ENCODE data around the gene FSTL5. TPM values are rescaled to one million over a fixed set of nuclear protein-coding genes. Genes with fewer than 3 reads are reported as not detected.

Gene FSTL5
- total RNA-seq, 1 experiment from 2014 or later, result not detected

DNA sequence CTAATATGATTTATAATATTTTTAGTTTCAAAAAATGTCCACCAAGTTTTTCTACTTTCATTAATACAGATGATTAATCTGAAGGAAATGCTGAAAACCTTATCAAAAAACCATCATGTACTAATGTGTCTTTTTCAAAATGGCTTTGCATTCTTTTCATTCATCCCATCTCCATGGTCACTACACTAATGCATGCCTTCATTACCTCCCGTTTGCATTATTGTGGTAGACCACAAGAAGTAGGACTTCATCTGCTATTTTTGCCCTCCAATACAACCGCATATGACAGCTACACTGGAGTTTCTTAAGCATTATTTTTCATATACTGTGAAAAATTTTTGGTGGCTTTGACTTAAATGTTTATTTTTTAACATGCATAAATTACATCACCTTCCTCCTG is 37.9 kb upstream of the FSTL5 start:
- RAD21 ChIA-PET (ENCODE audit: low non-redundant PET in 1 of 2, low total read pairs in 2 of 2, uncharacterized antibody in 2 of 2, unreplicated experiment in 2 of 2), result no interaction called here
- no peaks in the 10 kb centered on the region for H3K36me3 ChIP-seq (ENCODE audit: control insufficient read depth in 1 of 2, insufficient read depth in 2 of 2, low read length in 2 of 2)
- CTCF ChIA-PET, result no interaction called here
- no peak overlapping the region for H3K9ac ChIP-seq (ENCODE audit: low read length)
- no peaks in the 10 kb centered on the region; the same call in 1 of the 2 replicates for H3K9me2 ChIP-seq (ENCODE audit: insufficient read depth)
- H3K4me3 ChIP-seq (replicated peaks in 1 of 2; ENCODE audit: low read depth in 1 of 2, low read length in 2 of 2), result no peak overlapping the region
- POLR2A ChIA-PET, result no interaction called here
- TF ChIP-seq SP1 (IDR thresholded peaks at IDR 0.05; ENCODE audit: low read depth), result no peak
- no peak for TF ChIP-seq ZFX (IDR thresholded peaks at IDR 0.05)
- TF ChIP-seq, protein P1, sequence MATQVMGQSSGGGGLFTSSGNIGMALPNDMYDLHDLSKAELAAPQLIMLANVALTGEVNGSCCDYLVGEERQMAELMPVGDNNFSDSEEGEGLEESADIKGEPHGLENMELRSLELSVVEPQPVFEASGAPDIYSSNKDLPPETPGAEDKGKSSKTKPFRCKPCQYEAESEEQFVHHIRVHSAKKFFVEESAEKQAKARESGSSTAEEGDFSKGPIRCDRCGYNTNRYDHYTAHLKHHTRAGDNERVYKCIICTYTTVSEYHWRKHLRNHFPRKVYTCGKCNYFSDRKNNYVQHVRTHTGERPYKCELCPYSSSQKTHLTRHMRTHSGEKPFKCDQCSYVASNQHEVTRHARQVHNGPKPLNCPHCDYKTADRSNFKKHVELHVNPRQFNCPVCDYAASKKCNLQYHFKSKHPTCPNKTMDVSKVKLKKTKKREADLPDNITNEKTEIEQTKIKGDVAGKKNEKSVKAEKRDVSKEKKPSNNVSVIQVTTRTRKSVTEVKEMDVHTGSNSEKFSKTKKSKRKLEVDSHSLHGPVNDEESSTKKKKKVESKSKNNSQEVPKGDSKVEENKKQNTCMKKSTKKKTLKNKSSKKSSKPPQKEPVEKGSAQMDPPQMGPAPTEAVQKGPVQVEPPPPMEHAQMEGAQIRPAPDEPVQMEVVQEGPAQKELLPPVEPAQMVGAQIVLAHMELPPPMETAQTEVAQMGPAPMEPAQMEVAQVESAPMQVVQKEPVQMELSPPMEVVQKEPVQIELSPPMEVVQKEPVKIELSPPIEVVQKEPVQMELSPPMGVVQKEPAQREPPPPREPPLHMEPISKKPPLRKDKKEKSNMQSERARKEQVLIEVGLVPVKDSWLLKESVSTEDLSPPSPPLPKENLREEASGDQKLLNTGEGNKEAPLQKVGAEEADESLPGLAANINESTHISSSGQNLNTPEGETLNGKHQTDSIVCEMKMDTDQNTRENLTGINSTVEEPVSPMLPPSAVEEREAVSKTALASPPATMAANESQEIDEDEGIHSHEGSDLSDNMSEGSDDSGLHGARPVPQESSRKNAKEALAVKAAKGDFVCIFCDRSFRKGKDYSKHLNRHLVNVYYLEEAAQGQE (IDR thresholded peaks at IDR 0.05; ENCODE audit: low read depth), result no peak
- no peak for TF ChIP-seq SIN3A (IDR thresholded peaks at IDR 0.05; ENCODE audit: low read depth)
- BruUV-seq (replicated peaks), result no TSS peak
- no peaks in the 10 kb centered on the region for H3K27me3 ChIP-seq (ENCODE audit: insufficient read depth, low read length)
- intact Hi-C loops (cut with micrococcal nuclease), result no loop called here
- no peaks in the 10 kb centered on the region for H3K79me2 ChIP-seq (ENCODE audit: insufficient read depth, low read length)
- H2AFZ ChIP-seq (ENCODE audit: low read depth, low read length, poor library complexity, severe bottlenecking), result no peak overlapping the region
- H3K4me1 ChIP-seq (ENCODE audit: control insufficient read depth in 1 of 2, insufficient read depth in 2 of 2, low read length in 2 of 2), result no peaks in the 10 kb centered on the region
- no peak for DNase-seq (ENCODE audit: low read depth, low spot score)
- ATAC-seq, result no peak
- no peaks in the 10 kb centered on the region for H4K20me1 ChIP-seq (ENCODE audit: insufficient read depth)
- H3K4me2 ChIP-seq (ENCODE audit: low read length), result no peak overlapping the region
- H3K9me3 ChIP-seq (ENCODE audit: control insufficient read depth in 1 of 2, insufficient read depth in 1 of 2, low read depth in 1 of 2, low read length in 2 of 2), result no peaks in the 10 kb centered on the region
- H3K27ac ChIP-seq (ENCODE audit: low read depth, low read length), result no peak overlapping the region

DNA sequence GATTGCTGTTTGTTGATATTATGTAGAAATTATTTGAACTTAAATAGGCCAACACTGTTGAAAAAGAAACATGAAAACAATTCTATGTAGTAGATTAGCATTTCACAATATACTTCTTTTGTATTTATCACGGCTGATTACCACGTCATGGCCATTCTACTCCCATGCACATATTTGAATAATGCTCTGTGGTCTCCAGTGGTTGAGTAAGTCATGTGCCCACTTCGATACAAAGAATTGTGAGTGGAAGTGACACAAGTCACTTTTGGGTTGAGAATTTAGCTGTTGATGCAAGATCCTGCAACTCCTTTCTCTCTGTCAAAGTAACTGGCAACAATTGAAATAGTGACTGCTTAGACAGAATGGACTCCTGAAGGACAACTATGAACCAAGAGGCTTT is 6.7 kb upstream of the FSTL5 start:
- ATAC-seq (no peak), DNase-seq (ENCODE audit: low read depth, low spot score) (no peak)
- Histone ChIP-seq H4K20me1 (ENCODE audit: insufficient read depth) (no peaks in the 10 kb centered on the region), H3K36me3 (ENCODE audit: control insufficient read depth in 1 of 2, insufficient read depth in 2 of 2, low read length in 2 of 2) (no peaks in the 10 kb centered on the region), H3K9ac (ENCODE audit: low read length) (no peak overlapping the region), H3K4me1 (ENCODE audit: control insufficient read depth in 1 of 2, insufficient read depth in 2 of 2, low read length in 2 of 2) (peaks cover 0 to 3% of the 10 kb centered on the region in 2 experiments; a peak in 2 of 4 replicates), H3K27ac (ENCODE audit: low read depth, low read length) (no peak overlapping the region), H3K9me2 (ENCODE audit: insufficient read depth) (no peaks in the 10 kb centered on the region), H3K4me2 (ENCODE audit: low read length) (no peak overlapping the region), H3K79me2 (ENCODE audit: insufficient read depth, low read length) (no peaks in the 10 kb centered on the region), H3K4me3 (replicated peaks in 1 of 2; ENCODE audit: low read depth in 1 of 2, low read length in 2 of 2) (no peak overlapping the region), H3K27me3 (ENCODE audit: insufficient read depth, low read length) (no peaks in the 10 kb centered on the region), H2AFZ (ENCODE audit: low read depth, low read length, poor library complexity, severe bottlenecking) (no peak overlapping the region), H3K9me3 (ENCODE audit: control insufficient read depth in 1 of 2, insufficient read depth in 1 of 2, low read depth in 1 of 2, low read length in 2 of 2) (no peaks in the 10 kb centered on the region)
- intact Hi-C loops (cut with micrococcal nuclease), result no loop called here
- ChIA-PET CTCF (no interaction called here), POLR2A (no interaction called here), RAD21 (ENCODE audit: low non-redundant PET in 1 of 2, low total read pairs in 2 of 2, uncharacterized antibody in 2 of 2, unreplicated experiment in 2 of 2) (no interaction called here)
- BruUV-seq (replicated peaks), result no TSS peak
- TF ChIP-seq RAD21 (IDR thresholded peaks at IDR 0.05; ENCODE audit: low read depth) (no peak), ZNF274 (IDR thresholded peaks at IDR 0.05; ENCODE audit: low read depth, low read length) (no peak), EGR1 (IDR thresholded peaks at IDR 0.05; ENCODE audit: low read depth) (no peak), SIN3A (IDR thresholded peaks at IDR 0.05; ENCODE audit: low read depth) (no peak), ZFX (IDR thresholded peaks at IDR 0.05) (no peak), CEBPB (IDR thresholded peaks at IDR 0.05; ENCODE audit: low read depth) (no peak), POLR2AphosphoS5 (IDR thresholded peaks at IDR 0.05; ENCODE audit: low read depth, low read length) (no peak)
- TF ChIP-seq, protein P2, sequence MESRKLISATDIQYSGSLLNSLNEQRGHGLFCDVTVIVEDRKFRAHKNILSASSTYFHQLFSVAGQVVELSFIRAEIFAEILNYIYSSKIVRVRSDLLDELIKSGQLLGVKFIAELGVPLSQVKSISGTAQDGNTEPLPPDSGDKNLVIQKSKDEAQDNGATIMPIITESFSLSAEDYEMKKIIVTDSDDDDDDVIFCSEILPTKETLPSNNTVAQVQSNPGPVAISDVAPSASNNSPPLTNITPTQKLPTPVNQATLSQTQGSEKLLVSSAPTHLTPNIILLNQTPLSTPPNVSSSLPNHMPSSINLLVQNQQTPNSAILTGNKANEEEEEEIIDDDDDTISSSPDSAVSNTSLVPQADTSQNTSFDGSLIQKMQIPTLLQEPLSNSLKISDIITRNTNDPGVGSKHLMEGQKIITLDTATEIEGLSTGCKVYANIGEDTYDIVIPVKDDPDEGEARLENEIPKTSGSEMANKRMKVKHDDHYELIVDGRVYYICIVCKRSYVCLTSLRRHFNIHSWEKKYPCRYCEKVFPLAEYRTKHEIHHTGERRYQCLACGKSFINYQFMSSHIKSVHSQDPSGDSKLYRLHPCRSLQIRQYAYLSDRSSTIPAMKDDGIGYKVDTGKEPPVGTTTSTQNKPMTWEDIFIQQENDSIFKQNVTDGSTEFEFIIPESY (IDR thresholded peaks at IDR 0.05; ENCODE audit: extremely low read depth, insufficient replicate concordance, low read length), result no peak
- TF ChIP-seq, protein P1 (IDR thresholded peaks at IDR 0.05; ENCODE audit: low read depth), result no peak
- TF ChIP-seq, protein P3, sequence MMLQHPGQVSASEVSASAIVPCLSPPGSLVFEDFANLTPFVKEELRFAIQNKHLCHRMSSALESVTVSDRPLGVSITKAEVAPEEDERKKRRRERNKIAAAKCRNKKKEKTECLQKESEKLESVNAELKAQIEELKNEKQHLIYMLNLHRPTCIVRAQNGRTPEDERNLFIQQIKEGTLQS (IDR thresholded peaks at IDR 0.05), result no peak
